Colon (tissue), 2 donors: ENCODE measurements around the gene ABCA7.

Experiments used
- FAIRE-seq: peaks from 2 replicates; lab custom pipeline; 2012; peaks lifted over from hg19 to GRCh38; lab: Jason Lieb, UNC
- donor health status: control.
- donor health status: control.

The ABCA7 gene

GRCh38 chr19:1058112-1058511 is 18.2 kb downstream of the ABCA7 start:
- no peak for FAIRE-seq

GRCh38 chr19:1060689-1061088 is 20.8 kb downstream of the ABCA7 start:
- no peak for FAIRE-seq

GRCh38 chr19:1061987-1062386 is 22.1 kb downstream of the ABCA7 start:
- FAIRE-seq = no peak

- FAIRE-seq = no peak
Measured at GRCh38 chr19:1062387-1063029, 22.6 kb downstream of the ABCA7 start.

GRCh38 chr19:1063030-1063908 is 23.4 kb downstream of the ABCA7 start:
- no peak for FAIRE-seq

- FAIRE-seq = no peak
Measured at GRCh38 chr19:1063909-1064660, 24.2 kb downstream of the ABCA7 start.

- no peak for FAIRE-seq
Measured at GRCh38 chr19:1064661-1065605, 25.0 kb downstream of the ABCA7 start.

GRCh38 chr19:1065606-1066109 is 25.8 kb downstream of the ABCA7 start:
- no peak for FAIRE-seq

GRCh38 chr19:1066251-1066747 is 26.4 kb downstream of the ABCA7 start:
- FAIRE-seq = no peak

GRCh38 chr19:1066748-1067340 is 26.9 kb downstream of the ABCA7 start, which contains the start of gene ARHGAP45:
ARHGAP45 (plus strand) TSS chr19:1067167; CDS start chr19:1067406, 239 bp downstream.
- FAIRE-seq = no peak

- FAIRE-seq = no peak
Measured at GRCh38 chr19:1067341-1067957, 27.5 kb downstream of the ABCA7 start.

GRCh38 chr19:1068009-1069001 is 28.4 kb downstream of the ABCA7 start:
- FAIRE-seq = no peak

- no peak for FAIRE-seq
Measured at GRCh38 chr19:1069009-1069779, 29.3 kb downstream of the ABCA7 start.

GRCh38 chr19:1070576-1070930 is 30.6 kb downstream of the ABCA7 start:
- no peak for FAIRE-seq

GRCh38 chr19:1070931-1071791 is 31.3 kb downstream of the ABCA7 start:
- no peak for FAIRE-seq

GRCh38 chr19:1072371-1073015 is 32.6 kb downstream of the ABCA7 start:
- FAIRE-seq = no peak
